SK-N-SH (cell line): ENCODE measurements around the gene CUEDC1. TPM values are rescaled to one million over a fixed set of nuclear protein-coding genes. Genes with fewer than 3 reads are reported as not detected.

ENCODE experiments used
- CTCF ChIA-PET: fragments of 300-600, 350-600 bp; formaldehyde crosslinking; extraction: SDS; loops from one replicate; lab custom pipeline; 2021; lab: Yijun Ruan, JAX
- POLR2A ChIA-PET: fragments of 350-600 bp; sonication (Branson Sonifier 250); formaldehyde crosslinking; extraction: SDS; loops from one replicate; lab custom pipeline; 2020; ENCODE audit warnings: antibody characterized with exemption, inconsistent platforms; lab: Yijun Ruan, JAX
- DNase-seq: peaks from one replicate; pipeline ENCODE4 v3.0.0; 2012
- H2AFZ ChIP-seq: fragments of 200-600 bp; sonication (generic); 2 replicates; pipeline ENCODE4 v1.8.1; 2016; ENCODE audit warnings: antibody characterized with exemption, mild to moderate bottlenecking, low read depth
- H3F3A ChIP-seq: fragments of 200-600 bp; sonication (generic); replicated peaks from 2 replicates; pipeline ENCODE3; 2016; ENCODE audit warnings: antibody characterized with exemption, mild to moderate bottlenecking; ENCODE audit not compliant: insufficient read depth
- H3K27ac ChIP-seq, 2 experiments: fragments of 200-500 bp in 1 of 2; fragments of 200-600 bp in 1 of 2; sonication (Bioruptor generic) in 1 of 2; sonication (generic), shearing (Covaris generic) in 1 of 2; 2 replicates each; pipeline versions ENCODE4 v1.5.1 to v1.6.1; 2014 to 2016; ENCODE audit warnings: low read depth in 2 of 2, inconsistent platforms in 1 of 2, low read length in 1 of 2, mild to moderate bottlenecking in 1 of 2, mixed read lengths in 1 of 2
- H3K27me3 ChIP-seq: fragments of 200-600 bp; sonication (generic), shearing (Covaris generic); 2 replicates; pipeline ENCODE4 v1.6.1; 2016; ENCODE audit warnings: mixed run types; ENCODE audit not compliant: insufficient read depth
- H3K36me3 ChIP-seq, 2 experiments: fragments of 200-500 bp in 1 of 2; fragments of 200-600 bp in 1 of 2; sonication (Bioruptor generic) in 1 of 2; sonication (generic) in 1 of 2; replicated peaks in 1 of 2; 2 replicates each; pipeline versions ENCODE3 to v1.5.1; 2014 to 2016; ENCODE audit warnings: low read length in 1 of 2, mild to moderate bottlenecking in 1 of 2; ENCODE audit not compliant: insufficient read depth in 2 of 2, control insufficient read depth in 1 of 2
- H3K4me1 ChIP-seq, 2 experiments: fragments of 200-500 bp in 1 of 2; fragments of 200-600 bp in 1 of 2; sonication (Bioruptor generic) in 1 of 2; sonication (generic), shearing (Covaris generic) in 1 of 2; 2 replicates each; pipeline versions ENCODE4 v1.5.1 to v1.6.1; 2014 to 2016; ENCODE audit warnings: low read depth in 1 of 2, low read length in 1 of 2, mixed run types in 1 of 2; ENCODE audit not compliant: insufficient read depth in 2 of 2, control insufficient read depth in 1 of 2
- H3K4me2 ChIP-seq: fragments of 200-600 bp; sonication (generic), shearing (Covaris generic); 2 replicates; pipeline ENCODE4 v1.6.1; 2017; ENCODE audit warnings: mixed run types
- H3K4me3 ChIP-seq, 2 experiments: fragments of 200-500 bp in 1 of 2; fragments of 200-600 bp in 1 of 2; sonication (Bioruptor generic) in 1 of 2; sonication (generic), shearing (Covaris generic) in 1 of 2; 2 replicates each; pipeline versions ENCODE4 v1.5.1 to v1.8.1; 2014 to 2016; ENCODE audit warnings: low read depth in 2 of 2, inconsistent platforms in 1 of 2, low read length in 1 of 2, mild to moderate bottlenecking in 1 of 2, mixed read lengths in 1 of 2, moderate library complexity in 1 of 2
- H3K79me2 ChIP-seq: fragments of 200-600 bp; sonication (generic); 2 replicates; pipeline ENCODE4 v1.8.1; 2017; ENCODE audit warnings: mild to moderate bottlenecking; ENCODE audit not compliant: insufficient read depth
- H3K9ac ChIP-seq: fragments of 200-600 bp; sonication (generic); 2 replicates; pipeline ENCODE4 v1.6.1; 2017; ENCODE audit warnings: mixed run types
- H3K9me2 ChIP-seq: fragments of 200-600 bp; sonication (generic); 2 replicates; pipeline ENCODE4 v1.6.1; 2017; ENCODE audit warnings: mixed run types
- H3K9me3 ChIP-seq: fragments of 200-600 bp; sonication (generic); 2 replicates; pipeline ENCODE4 v1.6.1; 2017; ENCODE audit warnings: mixed run types, mild to moderate bottlenecking, moderate library complexity
- H4K20me1 ChIP-seq: fragments of 200-600 bp; sonication (generic); 2 replicates; pipeline ENCODE4 v1.6.1; 2017; ENCODE audit warnings: mild to moderate bottlenecking, mixed run types; ENCODE audit not compliant: insufficient read depth
- ELF1 ChIP-seq: IDR thresholded peaks from 2 replicates; pipeline ENCODE4 v1.4.0; 2012
- EZH2phosphoT487 ChIP-seq: fragments of 200-600 bp; sonication (generic); IDR thresholded peaks from 2 replicates; pipeline ENCODE4 v1.6.1; 2017; ENCODE audit warnings: low read depth, mixed run types, mild to moderate bottlenecking, antibody characterized with exemption, moderate library complexity, borderline replicate concordance
- FOSL2 ChIP-seq: IDR thresholded peaks from 2 replicates; pipeline ENCODE4 v1.4.0; 2012; ENCODE audit warnings: low read depth, mild to moderate bottlenecking, moderate library complexity, borderline replicate concordance
- FOXJ3 ChIP-seq: sonication (generic); formaldehyde crosslinking; IDR thresholded peaks from 2 replicates; pipeline ENCODE4 v1.5.1; 2020; ENCODE audit warnings: mild to moderate bottlenecking, missing genetic modification reagents
- FOXM1 ChIP-seq: IDR thresholded peaks from 2 replicates; pipeline ENCODE4 v1.4.0; 2012; ENCODE audit warnings: low read depth, mild to moderate bottlenecking
- GABPA ChIP-seq: IDR thresholded peaks from 2 replicates; pipeline ENCODE4 v1.4.0; 2012; ENCODE audit warnings: low read depth, mild to moderate bottlenecking
- GATA2 ChIP-seq: sonication (generic); formaldehyde crosslinking; IDR thresholded peaks from 2 replicates; pipeline ENCODE4 v1.5.0; 2020; ENCODE audit warnings: mild to moderate bottlenecking, missing genetic modification reagents
- MAX ChIP-seq: IDR thresholded peaks from 2 replicates; pipeline ENCODE4 v1.4.0; 2012; ENCODE audit warnings: low read depth
- MEF2A ChIP-seq: IDR thresholded peaks from 2 replicates; pipeline ENCODE4 v1.4.0; 2012; ENCODE audit warnings: low read depth, borderline replicate concordance
- NFIC ChIP-seq: IDR thresholded peaks from 2 replicates; pipeline ENCODE4 v1.4.0; 2012; ENCODE audit warnings: borderline replicate concordance
- NRF1 ChIP-seq: IDR thresholded peaks from 2 replicates; pipeline ENCODE4 v1.6.1; 2012; ENCODE audit warnings: low read depth, mild to moderate bottlenecking, low read length
- POLR2AphosphoS5 ChIP-seq: IDR thresholded peaks from 2 replicates; pipeline ENCODE4 v1.6.1; 2012; ENCODE audit warnings: low read depth, low read length
- RCOR1 ChIP-seq: fragments of 150-350 bp; IDR thresholded peaks from 2 replicates; pipeline ENCODE4 v1.6.1; 2017; ENCODE audit warnings: antibody characterized with exemption, low read length
- RFX5 ChIP-seq: IDR thresholded peaks from 2 replicates; pipeline ENCODE4 v1.6.1; 2012; ENCODE audit warnings: mild to moderate bottlenecking, improper control_type of control experiment, low read length
- RXRA ChIP-seq: IDR thresholded peaks from 2 replicates; pipeline ENCODE4 v1.4.0; 2012; ENCODE audit warnings: low read depth, mild to moderate bottlenecking, borderline replicate concordance
- TAF1 ChIP-seq: IDR thresholded peaks from 2 replicates; pipeline ENCODE4 v1.6.1; 2012; ENCODE audit warnings: low read depth, mild to moderate bottlenecking, low read length, moderate library complexity, borderline replicate concordance
- TCF12 ChIP-seq: IDR thresholded peaks from 2 replicates; pipeline ENCODE4 v1.4.0; 2012
- TEAD4 ChIP-seq: IDR thresholded peaks from 2 replicates; pipeline ENCODE4 v1.4.0; 2012; ENCODE audit warnings: mild to moderate bottlenecking, borderline replicate concordance; ENCODE audit not compliant: insufficient read depth
- ZBTB33 ChIP-seq: IDR thresholded peaks from 2 replicates; pipeline ENCODE4 v1.4.0; 2012; ENCODE audit warnings: low read depth, borderline replicate concordance
- WGBS: methylation state at CpG from one replicate; pipeline ENCODE4 v1.1.6; 2017; ENCODE audit warnings: low lambda C conversion rate; 5-methylcytosine and 5-hydroxymethylcytosine counted together
- polyA plus RNA-seq, 3 experiments: library from polyadenylated mRNA; depleted of rRNA; stranded (reverse); fragments of >200 nt; gene quantifications; 2 replicates each; pipeline ENCODE4 v1.2.3, GENCODE V29; 2012
- TF ChIP-seq, protein P1 (sequence below): fragments of 150-350 bp; IDR thresholded peaks from 2 replicates; pipeline ENCODE4 v1.6.1; 2016; ENCODE audit warnings: mild to moderate bottlenecking, low read depth, low read length

CUEDC1 gene
- polyA plus RNA-seq, 1 of the 3 experiments (the other 2 are of a cell fraction), result 58.9 TPM

GRCh38 chr17:57911834-57912673 is 43.2 kb downstream of the CUEDC1 start:
- Histone ChIP-seq H3K27me3 (no peaks in the 10 kb centered on the region), H3K36me3 (no peaks in the 10 kb centered on the region), H3F3A (peaks cover 5% of the 10 kb centered on the region), H3K9me2 (no peaks in the 10 kb centered on the region), H4K20me1 (no peaks in the 10 kb centered on the region), H2AFZ (no peak overlapping the region), H3K4me1 (peaks cover 0 to 36% of the 10 kb centered on the region in 2 experiments; a peak in 1 of 4 replicates), H3K4me2 (no peak overlapping the region), H3K27ac (no peak overlapping the region; a peak in 1 of 4 replicates), H3K9me3 (no peaks in the 10 kb centered on the region), H3K9ac (no peak overlapping the region), H3K79me2 (peaks cover 80% of the 10 kb centered on the region), H3K4me3 (no peak overlapping the region)
- no peak for DNase-seq
- CTCF ChIA-PET, result interaction anchor here (1.1 to 1.2 kb wide), 2 partner anchors 13 to 88 kb away, joined by 3 to 5 read pairs; no protein-coding TSS in a partner anchor
- no peak for TF ChIP-seq TEAD4
- TF ChIP-seq TCF12, result no peak
- TF ChIP-seq ZBTB33, result no peak
- no peak for TF ChIP-seq RFX5
- TF ChIP-seq RXRA, result no peak
- no peak for TF ChIP-seq ELF1
- TF ChIP-seq FOSL2, result no peak
- TF ChIP-seq RCOR1, result no peak
- TF ChIP-seq NFIC, result no peak
- TF ChIP-seq GATA2, result no peak
- TF ChIP-seq POLR2AphosphoS5, result no peak
- no peak for TF ChIP-seq NRF1
- TF ChIP-seq TAF1, result no peak
- TF ChIP-seq, protein P1, sequence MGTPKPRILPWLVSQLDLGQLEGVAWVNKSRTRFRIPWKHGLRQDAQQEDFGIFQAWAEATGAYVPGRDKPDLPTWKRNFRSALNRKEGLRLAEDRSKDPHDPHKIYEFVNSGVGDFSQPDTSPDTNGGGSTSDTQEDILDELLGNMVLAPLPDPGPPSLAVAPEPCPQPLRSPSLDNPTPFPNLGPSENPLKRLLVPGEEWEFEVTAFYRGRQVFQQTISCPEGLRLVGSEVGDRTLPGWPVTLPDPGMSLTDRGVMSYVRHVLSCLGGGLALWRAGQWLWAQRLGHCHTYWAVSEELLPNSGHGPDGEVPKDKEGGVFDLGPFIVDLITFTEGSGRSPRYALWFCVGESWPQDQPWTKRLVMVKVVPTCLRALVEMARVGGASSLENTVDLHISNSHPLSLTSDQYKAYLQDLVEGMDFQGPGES, result no peak
- no peak for TF ChIP-seq MAX
- TF ChIP-seq MEF2A, result no peak
- TF ChIP-seq EZH2phosphoT487, result no peak
- TF ChIP-seq FOXJ3, result no peak
- no peak for TF ChIP-seq FOXM1
- TF ChIP-seq GABPA, result no peak
- 84% methylated on average over 13 of the region's 13 CpGs for WGBS
- POLR2A ChIA-PET, result no interaction called here
